Muscle layer of duodenum (tissue), 2 donors: ENCODE measurements around the gene FBXO42.
"Not testable (repeated sequence)": the region's sequence is repeated elsewhere in the genome, so short reads cannot be mapped to it uniquely, and the experiment has no call there.

Experiments
- H3K27ac ChIP-seq: one replicate; pipeline ENCODE4 v1.7.0; 2013; ENCODE audit warnings: mild to moderate bottlenecking, low read length
- H3K27me3 ChIP-seq: one replicate; pipeline ENCODE4 v1.7.0; 2013; ENCODE audit warnings: low read depth, mild to moderate bottlenecking, control low read depth, low read length
- H3K36me3 ChIP-seq, 2 donors: one replicate each; pipeline ENCODE4 v1.7.0; 2013; ENCODE audit warnings: low read length in 2 of 2, control low read depth in 1 of 2, mild to moderate bottlenecking in 1 of 2; ENCODE audit not compliant: insufficient read depth in 2 of 2, control insufficient read depth in 1 of 2
- H3K4me1 ChIP-seq, 2 donors: one replicate each; pipeline ENCODE4 v1.7.0; 2013; ENCODE audit warnings: low read length in 2 of 2, mild to moderate bottlenecking in 2 of 2, control low read depth in 1 of 2, moderate library complexity in 1 of 2; ENCODE audit not compliant: insufficient read depth in 2 of 2, control insufficient read depth in 1 of 2
- H3K4me3 ChIP-seq, 2 donors: one replicate each; pipeline ENCODE4 v1.7.0; 2013; ENCODE audit warnings: low read length in 2 of 2, low read depth in 1 of 2, mild to moderate bottlenecking in 1 of 2
- H3K9me3 ChIP-seq, 2 donors: one replicate each; pipeline ENCODE4 v1.7.0; 2013; ENCODE audit warnings: low read length in 2 of 2, control low read depth in 1 of 2, mild to moderate bottlenecking in 1 of 2; ENCODE audit not compliant: control insufficient read depth in 1 of 2
- donor health status: healthy.

FBXO42 gene

GRCh38 chr1:16281765-16282164 lies 70.5 kb downstream of the FBXO42 start:
- no peaks in the 10 kb centered on the region for H3K9me3 ChIP-seq
- H3K36me3 ChIP-seq = peaks cover 0 to 6% of the 10 kb centered on the region in 2 donors
- no peaks in the 10 kb centered on the region for H3K27me3 ChIP-seq
- no peak overlapping the region for H3K4me3 ChIP-seq
- H3K4me1 ChIP-seq = no peaks in the 10 kb centered on the region
- no peak overlapping the region for H3K27ac ChIP-seq

- Histone ChIP-seq H3K27me3 (no peaks in the 10 kb centered on the region), H3K36me3 (peaks cover 0 to 6% of the 10 kb centered on the region in 2 donors), H3K27ac (no peak overlapping the region), H3K9me3 (no peaks in the 10 kb centered on the region), H3K4me3 (no peak overlapping the region), H3K4me1 (no peaks in the 10 kb centered on the region)
Observed at GRCh38 chr1:16279186-16279585, 73.1 kb downstream of the FBXO42 start.

GRCh38 chr1:16276302-16277030 lies 75.8 kb downstream of the FBXO42 start:
- no peaks in the 10 kb centered on the region for H3K27me3 ChIP-seq
- peaks cover 0 to 6% of the 10 kb centered on the region in 2 donors for H3K36me3 ChIP-seq
- no peaks in the 10 kb centered on the region for H3K4me1 ChIP-seq
- no peaks in the 10 kb centered on the region for H3K9me3 ChIP-seq
- no peak overlapping the region for H3K4me3 ChIP-seq
- no peak overlapping the region for H3K27ac ChIP-seq

GRCh38 chr1:16275591-16275990 lies 76.7 kb downstream of the FBXO42 start:
- Histone ChIP-seq H3K9me3 (no peaks in the 10 kb centered on the region), H3K36me3 (peaks cover 0 to 2% of the 10 kb centered on the region in 2 donors), H3K4me1 (no peaks in the 10 kb centered on the region), H3K4me3 (no peak overlapping the region), H3K27ac (no peak overlapping the region), H3K27me3 (no peaks in the 10 kb centered on the region)

- peaks cover 0 to 5% of the 10 kb centered on the region in 2 donors for H3K4me1 ChIP-seq
- no peak overlapping the region for H3K27ac ChIP-seq
- H3K27me3 ChIP-seq = no peaks in the 10 kb centered on the region
- no peak overlapping the region for H3K4me3 ChIP-seq
- H3K9me3 ChIP-seq = no peaks in the 10 kb centered on the region
- H3K36me3 ChIP-seq = no peaks in the 10 kb centered on the region
Observed at GRCh38 chr1:16267690-16268180, 84.5 kb downstream of the FBXO42 start.

- H3K27ac ChIP-seq = no peak overlapping the region
- H3K4me1 ChIP-seq = peaks cover 0 to 5% of the 10 kb centered on the region in 2 donors
- H3K9me3 ChIP-seq = no peaks in the 10 kb centered on the region
- no peak overlapping the region for H3K4me3 ChIP-seq
- H3K36me3 ChIP-seq = no peaks in the 10 kb centered on the region
- H3K27me3 ChIP-seq = no peaks in the 10 kb centered on the region
Observed at GRCh38 chr1:16266411-16267118, 85.7 kb downstream of the FBXO42 start.

- Histone ChIP-seq H3K4me3 (no peak overlapping the region), H3K27ac (no peak overlapping the region), H3K9me3 (no peaks in the 10 kb centered on the region), H3K27me3 (no peaks in the 10 kb centered on the region), H3K4me1 (no peaks in the 10 kb centered on the region), H3K36me3 (no peaks in the 10 kb centered on the region)
Observed at GRCh38 chr1:16262067-16262466, 90.2 kb downstream of the FBXO42 start.

- Histone ChIP-seq H3K27ac (no peak overlapping the region), H3K4me1 (no peaks in the 10 kb centered on the region)
Observed at GRCh38 chr1:16260814-16261213, 91.5 kb downstream of the FBXO42 start.

GRCh38 chr1:16258591-16259135 lies 93.6 kb downstream of the FBXO42 start:
- Histone ChIP-seq H3K27me3 (no peaks in the 10 kb centered on the region), H3K4me3 (no peak overlapping the region), H3K9me3 (no peaks in the 10 kb centered on the region), H3K27ac (no peak overlapping the region), H3K36me3 (peaks cover 18 to 21% of the 10 kb centered on the region in 2 donors), H3K4me1 (no peaks in the 10 kb centered on the region)

More at GRCh38 chr1:16260814-16261213, 91.5 kb downstream of the FBXO42 start:
- peaks cover 3 to 9% of the 10 kb centered on the region in 2 donors for H3K36me3 ChIP-seq
- no peaks in the 10 kb centered on the region for H3K27me3 ChIP-seq
- H3K4me3 ChIP-seq = no peak overlapping the region
- H3K9me3 ChIP-seq = no peaks in the 10 kb centered on the region

GRCh38 chr1:16257968-16258367 lies 94.3 kb downstream of the FBXO42 start:
- Histone ChIP-seq H3K27ac (no peak overlapping the region), H3K27me3 (no peaks in the 10 kb centered on the region), H3K9me3 (no peaks in the 10 kb centered on the region), H3K4me3 (no peak overlapping the region), H3K36me3 (peaks cover 21 to 25% of the 10 kb centered on the region in 2 donors), H3K4me1 (no peaks in the 10 kb centered on the region)

- H3K4me3 ChIP-seq, H3K9me3 ChIP-seq, H3K4me1 ChIP-seq, H3K27ac ChIP-seq, H3K27me3 ChIP-seq: not testable (repeated sequence)
- H3K36me3 ChIP-seq = peaks cover 25% of the 10 kb centered on the region in 2 donors
Observed at GRCh38 chr1:16257556-16257955, 94.7 kb downstream of the FBXO42 start.
